ENCODE measurements around the gene SNAI3.

DNA sequence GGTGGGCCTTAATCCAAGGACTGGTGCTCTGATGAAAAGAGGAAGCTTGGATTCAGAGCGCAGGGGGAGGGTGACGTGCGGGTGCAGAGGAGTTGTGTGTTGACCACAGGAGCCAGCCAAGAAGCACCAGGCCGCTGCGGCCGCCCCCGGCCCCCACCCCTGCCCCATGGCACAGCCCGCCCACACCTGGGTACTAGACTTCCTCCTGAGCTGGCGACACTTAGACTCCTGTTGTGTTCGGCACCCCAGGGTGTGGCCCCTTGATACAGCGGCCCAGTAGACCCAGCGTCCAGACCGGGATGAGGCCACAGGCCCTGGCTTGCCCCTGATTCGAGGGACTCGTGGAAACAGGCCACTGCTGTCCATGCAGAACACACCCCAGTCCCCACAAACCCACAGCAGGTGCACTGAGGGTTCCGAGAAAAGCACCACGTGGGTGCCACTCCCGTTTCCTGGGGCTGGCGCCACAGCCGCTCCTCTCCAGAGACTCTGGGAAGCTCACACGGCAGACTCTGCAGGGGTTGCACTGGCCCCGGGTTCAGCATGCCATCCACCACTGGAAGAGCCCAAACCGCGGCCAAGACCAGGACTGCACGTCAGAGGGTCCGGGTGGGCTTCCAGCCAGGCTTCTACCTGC, 5.7 kb upstream of the SNAI3 start:
- TF ChIP-seq, protein P1, sequence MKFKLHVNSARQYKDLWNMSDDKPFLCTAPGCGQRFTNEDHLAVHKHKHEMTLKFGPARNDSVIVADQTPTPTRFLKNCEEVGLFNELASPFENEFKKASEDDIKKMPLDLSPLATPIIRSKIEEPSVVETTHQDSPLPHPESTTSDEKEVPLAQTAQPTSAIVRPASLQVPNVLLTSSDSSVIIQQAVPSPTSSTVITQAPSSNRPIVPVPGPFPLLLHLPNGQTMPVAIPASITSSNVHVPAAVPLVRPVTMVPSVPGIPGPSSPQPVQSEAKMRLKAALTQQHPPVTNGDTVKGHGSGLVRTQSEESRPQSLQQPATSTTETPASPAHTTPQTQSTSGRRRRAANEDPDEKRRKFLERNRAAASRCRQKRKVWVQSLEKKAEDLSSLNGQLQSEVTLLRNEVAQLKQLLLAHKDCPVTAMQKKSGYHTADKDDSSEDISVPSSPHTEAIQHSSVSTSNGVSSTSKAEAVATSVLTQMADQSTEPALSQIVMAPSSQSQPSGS (IDR thresholded peaks at IDR 0.05; ENCODE audit: low read length) = no peak
- TF ChIP-seq TAF1 (IDR thresholded peaks at IDR 0.05; ENCODE audit: low read depth, low read length) = no peak
- no peak for TF ChIP-seq EP300 (IDR thresholded peaks at IDR 0.05; ENCODE audit: borderline replicate concordance in 1 of 2, low read depth in 2 of 2, low read length in 2 of 2)

All from H1 (cell line).